Sigmoid colon (tissue), 4 donors: ENCODE measurements around the gene PLCD1.

Experiments
- CTCF ChIP-seq, 4 experiments: fragments of 450-650 bp in 3 of 4; fragments of 200-600 bp in 1 of 4; IDR thresholded peaks; one replicate each; pipeline ENCODE4 v1.5.1; 2016 to 2019; ENCODE audit warnings: antibody characterized with exemption in 4 of 4, mild to moderate bottlenecking in 3 of 4, moderate library complexity in 2 of 4
- EP300 ChIP-seq, 4 donors: sonication (generic); formaldehyde crosslinking; IDR thresholded peaks; one replicate each; pipeline ENCODE4 v1.6.1; 2017; ENCODE audit warnings: antibody characterized with exemption in 4 of 4
- POLR2A ChIP-seq, 2 donors: fragments of 450-650 bp; IDR thresholded peaks; one replicate each; pipeline ENCODE4 v1.6.1; 2016; ENCODE audit warnings: antibody characterized with exemption in 2 of 2, mild to moderate bottlenecking in 2 of 2, moderate library complexity in 2 of 2

GRCh38 chr3:38015485-38015884 is 14.0 kb downstream of the PLCD1 start:
- TF ChIP-seq POLR2A (IDR thresholded peaks at IDR 0.05) (no peak), CTCF (IDR thresholded peaks at IDR 0.05) (no peak), EP300 (IDR thresholded peaks at IDR 0.05) (no peak)
